DOHH2 (cell line): ENCODE data around the gene SYVN1.

Source experiments
- CTCF ChIP-seq: fragments of 200-600 bp; sonication (generic); IDR thresholded peaks from one replicate; pipeline ENCODE4 v1.5.1; 2014; ENCODE audit warnings: antibody characterized with exemption, mild to moderate bottlenecking, low read depth, low read length; ENCODE audit not compliant: poor library complexity, severe bottlenecking
- EZH2phosphoT487 ChIP-seq: fragments of 200-600 bp; sonication (generic); IDR thresholded peaks from 2 replicates; pipeline ENCODE4 v1.6.1; 2017; ENCODE audit warnings: borderline replicate concordance, mild to moderate bottlenecking, antibody characterized with exemption, low read length, moderate library complexity, mixed read lengths

- TF ChIP-seq CTCF (no peak), EZH2phosphoT487 (no peak)
Observed at GRCh38 chr11:65114538-65115171, 19.7 kb downstream of the SYVN1 start.
